Measurements from ENCODE around the gene CBX7.

Gene CBX7

GRCh38 chr22:39152511-39153219 lies at the start of gene CBX7:
Gene CBX7 (minus strand): TSS chr22:39152680. CDS start chr22:39152444, 236 bp downstream.
- peak; percentile 76 to 89 for DNase-seq (ENCODE audit: low read depth in 2 of 2)

- no peak for DNase-seq (ENCODE audit: low read depth in 2 of 2)
Observed at GRCh38 chr22:39197578-39197977, 45.1 kb upstream of the CBX7 start.

GRCh38 chr22:39194098-39194497 lies 41.6 kb upstream of the CBX7 start:
- DNase-seq (ENCODE audit: low read depth in 2 of 2), result no peak

- no peak for DNase-seq (ENCODE audit: low read depth in 2 of 2)
Observed at GRCh38 chr22:39188809-39189208, 36.3 kb upstream of the CBX7 start.

GRCh38 chr22:39185601-39186012 lies 33.1 kb upstream of the CBX7 start:
- no peak for DNase-seq (ENCODE audit: low read depth in 2 of 2)

DNA sequence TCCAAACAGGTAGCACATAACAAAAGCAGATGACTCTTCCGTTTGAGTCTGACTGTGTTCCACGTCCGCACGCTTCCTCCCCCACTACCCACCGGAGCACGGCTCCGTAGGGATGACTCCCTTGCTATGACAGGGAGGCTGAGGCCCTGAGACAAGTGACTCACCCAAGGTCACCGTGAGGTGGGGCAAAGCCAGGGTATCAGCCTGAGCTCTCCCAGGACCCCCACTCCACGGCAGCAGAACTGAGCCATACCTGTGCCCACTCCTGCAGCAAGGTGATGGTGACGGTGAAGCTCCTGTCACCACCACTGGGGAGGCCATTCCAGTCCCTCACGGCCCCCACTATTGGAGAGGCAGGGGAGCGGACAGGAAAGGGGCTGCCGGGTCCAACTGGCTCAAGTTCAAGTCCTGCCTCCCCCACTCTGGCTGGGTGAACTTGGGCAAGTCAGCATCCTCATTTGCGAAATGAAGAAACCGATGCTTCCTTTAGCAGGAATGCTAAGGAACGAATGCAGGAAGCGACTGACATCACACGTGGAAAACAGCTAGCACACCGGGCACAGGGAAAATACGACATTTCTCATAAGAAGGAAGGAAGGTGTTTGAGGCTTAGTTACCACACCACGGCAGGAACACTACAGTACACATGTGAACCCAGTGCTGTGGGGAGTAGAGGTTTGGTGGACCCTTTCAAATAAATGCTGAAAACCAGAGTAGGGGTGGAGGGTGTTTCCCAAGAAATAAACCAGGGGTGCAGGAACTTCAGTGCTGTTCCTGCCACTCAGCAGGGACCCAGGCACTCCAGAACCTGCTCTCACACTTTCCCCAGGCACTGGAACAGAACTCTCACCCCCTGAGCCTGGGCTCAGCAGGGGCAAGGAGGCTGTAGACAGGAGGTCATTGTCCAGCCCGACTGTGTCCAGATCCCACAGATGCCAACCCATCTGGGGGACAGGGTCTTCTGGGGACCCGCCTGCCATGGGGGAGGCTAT lies 32.4 kb upstream of the CBX7 start:
- no peak for DNase-seq (ENCODE audit: low read depth in 2 of 2)

- DNase-seq (ENCODE audit: low read depth in 2 of 2), result no peak
Observed at GRCh38 chr22:39183991-39184585, 31.6 kb upstream of the CBX7 start.

- DNase-seq (ENCODE audit: low read depth in 2 of 2), result no peak
Observed at GRCh38 chr22:39182478-39183030, 30.1 kb upstream of the CBX7 start.

DNA sequence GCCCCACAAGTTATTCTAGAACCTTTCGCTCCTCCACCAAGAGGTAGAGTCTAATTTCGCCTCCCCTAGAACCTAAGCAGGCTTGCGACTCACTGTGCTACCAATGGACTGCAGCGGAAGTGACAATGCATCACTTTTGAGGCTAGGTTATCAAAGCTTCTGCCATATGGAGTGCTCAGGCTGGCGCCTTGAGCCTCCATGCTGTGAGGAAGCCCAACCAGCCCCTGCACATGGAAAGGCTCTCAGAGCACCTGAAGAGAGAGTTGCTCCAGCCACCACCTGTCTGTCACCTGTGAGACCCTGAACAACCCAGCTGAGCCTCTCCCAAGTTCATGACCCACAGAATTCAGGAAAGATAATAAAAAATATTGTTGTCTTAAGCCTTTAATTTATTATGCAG lies 29.3 kb upstream of the CBX7 start:
- DNase-seq (ENCODE audit: low read depth in 2 of 2), result no peak

- no peak for DNase-seq (ENCODE audit: low read depth in 2 of 2)
Observed at GRCh38 chr22:39181356-39181755, 28.9 kb upstream of the CBX7 start.

- DNase-seq (ENCODE audit: low read depth in 2 of 2), result no peak
Observed at GRCh38 chr22:39179841-39180335, 27.4 kb upstream of the CBX7 start.

DNA sequence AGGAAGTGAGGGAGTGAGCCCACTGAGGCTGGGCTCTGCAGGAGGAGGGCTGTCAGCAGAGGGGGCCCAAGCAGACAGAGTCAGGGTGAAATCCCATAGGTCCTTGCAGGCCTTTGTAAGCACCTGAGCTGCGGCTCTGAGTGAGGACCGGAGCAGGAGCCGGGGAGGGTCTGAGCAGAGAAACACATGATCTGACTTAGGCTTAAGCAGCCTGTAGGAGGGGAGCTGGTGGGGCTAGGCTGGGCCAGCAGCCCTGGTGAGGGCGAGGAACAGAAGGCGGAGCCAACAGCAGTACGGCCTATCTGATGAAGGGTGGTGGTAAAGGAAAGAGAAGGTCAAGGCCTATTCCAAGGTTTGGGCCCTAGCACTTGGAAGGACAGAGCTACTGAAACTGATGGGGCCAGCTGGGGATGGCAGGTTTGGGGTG lies 26.9 kb upstream of the CBX7 start:
- no peak for DNase-seq (ENCODE audit: low read depth in 2 of 2)

GRCh38 chr22:39178206-39179111 lies 26.0 kb upstream of the CBX7 start:
- DNase-seq (ENCODE audit: low read depth in 2 of 2), result no peak

GRCh38 chr22:39177791-39178190 lies 25.3 kb upstream of the CBX7 start:
- DNase-seq (ENCODE audit: low read depth in 2 of 2), result no peak

DNA sequence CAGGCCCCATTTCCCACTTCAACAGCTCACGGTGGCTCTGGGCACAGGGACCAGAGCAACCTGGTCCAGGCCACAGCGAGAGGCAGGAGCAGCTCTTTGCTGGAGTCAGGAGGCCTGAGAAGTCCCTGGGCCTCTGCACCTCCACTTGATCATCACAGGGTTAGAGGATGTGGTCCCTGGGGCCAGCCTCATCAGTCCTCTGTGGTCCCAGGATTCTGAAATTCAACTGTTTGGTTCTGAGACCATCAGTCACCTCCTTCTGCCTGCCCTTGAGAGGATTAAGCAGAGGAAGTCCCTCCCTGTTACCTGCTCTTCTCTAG lies 24.9 kb upstream of the CBX7 start:
- no peak for DNase-seq (ENCODE audit: low read depth in 2 of 2)

DNA sequence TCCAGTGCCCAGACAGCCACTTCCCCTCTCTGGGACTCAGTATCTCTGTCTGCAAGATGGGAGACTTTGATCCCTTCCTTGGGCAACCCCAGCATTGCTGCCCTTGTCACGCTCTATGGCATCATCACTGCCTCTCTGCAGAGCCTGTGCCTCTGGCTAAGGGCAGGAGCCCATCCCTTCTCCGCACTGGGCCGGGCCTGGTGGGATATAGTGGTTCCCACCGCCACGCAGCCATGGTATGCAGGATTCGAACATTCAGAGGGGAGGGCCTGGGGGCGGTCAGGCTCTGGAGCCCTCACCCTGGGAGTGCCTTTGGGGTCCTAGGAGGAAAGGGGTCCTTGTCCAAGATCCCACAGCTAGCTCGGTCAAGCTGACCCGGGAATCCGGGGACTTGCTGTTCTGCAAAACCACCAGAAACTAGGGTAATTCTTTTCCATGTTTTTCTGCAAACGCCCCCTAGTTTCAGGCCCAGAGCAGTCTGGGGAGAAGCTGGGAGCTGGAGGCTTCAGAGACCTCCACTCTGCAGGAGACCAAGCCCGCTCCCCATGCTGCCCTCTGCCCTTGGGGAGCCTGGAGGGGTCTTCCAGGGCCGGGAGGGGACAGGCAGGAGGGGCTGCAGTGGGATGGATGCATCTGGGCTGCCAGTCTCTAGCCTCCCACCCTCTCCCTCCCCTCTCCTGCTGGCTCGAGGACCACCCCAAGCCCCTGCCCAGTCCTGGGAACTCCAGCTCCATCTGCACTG lies 24.4 kb upstream of the CBX7 start:
- DNase-seq (ENCODE audit: low read depth in 2 of 2), result no peak

- no peak for DNase-seq (ENCODE audit: low read depth in 2 of 2)
Observed at GRCh38 chr22:39176143-39176713, 23.7 kb upstream of the CBX7 start.

- no peak for DNase-seq (ENCODE audit: low read depth in 2 of 2)
Observed at GRCh38 chr22:39175353-39176142, 23.1 kb upstream of the CBX7 start.

Measured in stimulated activated CD4-positive, alpha-beta T cell treated with anti-CD3 and anti-CD28 coated beads, Interleukin-1b, Interleukin-23, amount 100 ng/mL, for 1 hour (primary cell).